ENCODE measurements around the gene FKBP2.

- TF ChIP-seq CEBPB (IDR thresholded peaks at IDR 0.05; ENCODE audit: low read depth, low read length) (no peak), CTCF (conservative IDR thresholded peaks at IDR 0.05; ENCODE audit: low read depth, low read length) (no peak), MAFK (IDR thresholded peaks at IDR 0.05; ENCODE audit: low read depth, low read length) (no peak), POLR2A (IDR thresholded peaks at IDR 0.05; ENCODE audit: low read depth, low read length) (no peak), CHD1 (IDR thresholded peaks at IDR 0.05; ENCODE audit: low read depth, low read length) (no peak), RCOR1 (IDR thresholded peaks at IDR 0.05; ENCODE audit: insufficient replicate concordance, low read length) (no peak), MAZ (IDR thresholded peaks at IDR 0.05; ENCODE audit: borderline replicate concordance, low read depth, low read length) (no peak), RAD21 (IDR thresholded peaks at IDR 0.05; ENCODE audit: low read length) (no peak), NFE2L2 (IDR thresholded peaks at IDR 0.05; ENCODE audit: low read depth, low read length) (no peak), MXI1 (IDR thresholded peaks at IDR 0.05; ENCODE audit: borderline replicate concordance, low read depth, low read length) (no peak), SMC3 (IDR thresholded peaks at IDR 0.05; ENCODE audit: low read depth, low read length) (no peak)
- TF ChIP-seq, protein P1, sequence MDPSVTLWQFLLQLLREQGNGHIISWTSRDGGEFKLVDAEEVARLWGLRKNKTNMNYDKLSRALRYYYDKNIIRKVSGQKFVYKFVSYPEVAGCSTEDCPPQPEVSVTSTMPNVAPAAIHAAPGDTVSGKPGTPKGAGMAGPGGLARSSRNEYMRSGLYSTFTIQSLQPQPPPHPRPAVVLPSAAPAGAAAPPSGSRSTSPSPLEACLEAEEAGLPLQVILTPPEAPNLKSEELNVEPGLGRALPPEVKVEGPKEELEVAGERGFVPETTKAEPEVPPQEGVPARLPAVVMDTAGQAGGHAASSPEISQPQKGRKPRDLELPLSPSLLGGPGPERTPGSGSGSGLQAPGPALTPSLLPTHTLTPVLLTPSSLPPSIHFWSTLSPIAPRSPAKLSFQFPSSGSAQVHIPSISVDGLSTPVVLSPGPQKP (IDR thresholded peaks at IDR 0.05; ENCODE audit: borderline replicate concordance, low read depth, low read length): no peak
These were observed 15.4 kb downstream of the FKBP2 start for GRCh38 chr11:64256300-64256699.
